AG04450 (cell line): ENCODE measurements around the gene MDK. TPM values are rescaled to one million over a fixed set of nuclear protein-coding genes. Genes with fewer than 3 reads are reported as not detected.

Experiments used
- CTCF ChIA-PET: fragments of 300-600, 350-600 bp; formaldehyde crosslinking; extraction: SDS; loops from one replicate; lab custom pipeline; 2022; ENCODE audit warnings: antibody characterized with exemption, inconsistent platforms; lab: Charles Lee
- POLR2A ChIA-PET: fragments of 350-600 bp; formaldehyde crosslinking; extraction: SDS; loops from one replicate; lab custom pipeline; 2021; ENCODE audit warnings: antibody characterized with exemption, inconsistent platforms; lab: Yijun Ruan, JAX
- DNase-seq: peaks from one replicate; pipeline ENCODE4 v3.0.0-alpha.2; 2011; ENCODE audit warnings: low read depth, low spot score
- H3K27ac ChIP-seq: one replicate; pipeline ENCODE4 v1.5.1; 2012; ENCODE audit warnings: low read depth, low read length, control low read depth
- H3K27me3 ChIP-seq: one replicate; pipeline ENCODE4 v1.6.0; 2012; ENCODE audit warnings: low read length; ENCODE audit not compliant: control insufficient read depth, insufficient read depth
- H3K4me3 ChIP-seq: 2 replicates; pipeline ENCODE4 v1.5.1; 2011; ENCODE audit warnings: mild to moderate bottlenecking, low read depth, low read length, control low read depth
- H3K9me3 ChIP-seq: 2 replicates; pipeline ENCODE4 v1.5.1; 2012; ENCODE audit warnings: low read length; ENCODE audit not compliant: control insufficient read depth, insufficient read depth
- CTCF ChIP-seq: IDR thresholded peaks from 2 replicates; pipeline ENCODE4 v1.5.1; 2011; ENCODE audit warnings: low read depth, low read length, control low read depth, inconsistent platforms
- polyA plus RNA-seq: library from polyadenylated mRNA; depleted of rRNA; stranded (reverse); fragments of >200 nt; gene quantifications from 2 replicates; pipeline ENCODE4 v1.2.3, GENCODE V29; 2011

MDK gene
- polyA plus RNA-seq, 1 experiment: 445 TPM

DNA sequence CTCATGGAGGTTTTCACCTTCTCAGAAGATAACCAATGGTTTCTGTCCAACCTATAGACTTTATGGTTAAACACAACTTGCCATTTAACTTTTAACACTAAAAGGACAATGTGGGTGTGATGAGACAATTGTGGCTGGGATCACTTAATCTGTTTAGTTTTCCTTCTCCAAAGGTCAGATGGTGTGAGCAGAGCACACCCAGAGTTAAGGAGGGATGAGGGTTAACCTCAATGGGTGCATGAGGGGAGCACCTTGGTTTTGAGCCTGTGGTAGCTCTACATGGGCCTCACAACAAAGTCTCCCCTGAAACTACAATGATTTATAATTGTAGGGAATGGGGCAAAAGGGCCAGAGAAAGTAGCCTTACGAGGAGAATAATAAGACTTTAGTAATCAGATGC is 39.0 kb downstream of the MDK start:
- ChIA-PET POLR2A (interaction anchor here (0.5 kb wide), 1 partner anchor 131 kb away, joined by 7 read pairs; no protein-coding TSS in a partner anchor), CTCF (no interaction called here)
- DNase-seq: no peak
- H3K9me3 ChIP-seq: no peaks in the 10 kb centered on the region
- no peak for TF ChIP-seq CTCF
- H3K4me3 ChIP-seq: no peak overlapping the region
- H3K27me3 ChIP-seq: no peaks in the 10 kb centered on the region
- no peak overlapping the region for H3K27ac ChIP-seq

GRCh38 chr11:46421257-46421880 is 39.9 kb downstream of the MDK start:
- no peak for DNase-seq
- Histone ChIP-seq H3K27ac (no peak overlapping the region), H3K27me3 (no peaks in the 10 kb centered on the region), H3K9me3 (no peaks in the 10 kb centered on the region), H3K4me3 (no peak overlapping the region)
- ChIA-PET CTCF (interaction anchor here (1.0 kb wide), 1 partner anchor 11 kb away, joined by 3 read pairs; no protein-coding TSS in a partner anchor), POLR2A (no interaction called here)
- no peak for TF ChIP-seq CTCF

DNA sequence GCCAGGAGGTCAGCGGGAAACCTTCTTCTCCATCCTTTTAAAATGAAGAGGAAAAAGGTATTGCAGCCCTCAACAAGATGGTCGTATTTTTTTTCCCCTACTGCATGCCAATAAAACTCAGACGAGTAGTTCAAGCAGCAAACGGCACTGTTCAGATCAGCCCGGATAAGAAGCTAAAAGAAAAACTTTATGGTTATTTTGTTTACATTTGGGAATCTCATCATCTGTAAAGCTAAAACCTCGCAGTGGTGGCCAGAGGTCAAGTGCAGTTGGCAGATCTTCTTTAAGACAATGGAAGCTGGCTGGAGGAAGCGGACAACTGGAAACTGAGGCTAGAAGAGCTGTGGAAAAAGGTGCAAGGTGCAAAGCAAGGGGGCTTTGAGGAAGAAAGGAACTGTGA is 41.1 kb downstream of the MDK start:
- DNase-seq: no peak
- CTCF ChIA-PET: interaction anchor here (0.6 to 1.0 kb wide), 2 partner anchors 12 to 125 kb away, joined by 3 read pairs; no protein-coding TSS in a partner anchor

DNA sequence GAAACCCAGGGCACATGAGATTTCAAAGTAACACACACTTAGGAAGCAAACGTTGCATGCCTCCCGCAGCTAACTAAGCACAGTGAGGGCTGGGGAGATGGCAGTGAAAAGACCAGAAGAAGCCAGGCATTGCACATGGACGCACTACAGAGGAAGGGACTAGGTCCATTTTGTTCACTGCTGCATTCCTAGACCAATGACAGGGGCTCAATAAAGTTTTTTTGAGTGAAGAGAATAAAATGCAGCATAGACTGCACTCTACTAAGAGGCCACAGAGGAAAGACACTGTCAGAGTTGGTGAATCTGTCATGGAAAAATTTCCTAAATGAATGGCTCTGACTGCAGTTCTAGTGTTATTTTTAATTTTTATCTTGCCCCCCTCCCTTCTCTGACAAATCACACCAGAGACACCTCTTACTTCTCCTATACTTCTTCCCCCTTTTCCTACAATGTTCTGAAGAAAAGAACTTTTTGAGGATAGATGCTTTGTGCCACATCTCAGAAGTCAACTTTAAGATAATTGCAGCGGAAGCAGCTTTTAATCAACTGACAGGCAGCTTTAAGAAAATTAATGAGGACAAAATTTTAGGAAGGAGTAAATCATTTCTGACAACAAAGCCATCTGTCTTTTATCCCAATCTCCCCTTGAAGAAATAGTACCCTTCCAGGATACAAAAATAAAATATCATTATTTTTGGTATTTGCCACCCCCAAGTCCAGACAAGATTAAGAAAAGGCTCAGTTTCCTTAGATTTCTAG is 44.9 kb downstream of the MDK start:
- DNase-seq: no peak
- H3K9me3 ChIP-seq: no peaks in the 10 kb centered on the region
- no peaks in the 10 kb centered on the region for H3K27me3 ChIP-seq
- no peak overlapping the region for H3K27ac ChIP-seq
- CTCF ChIA-PET: interaction anchor here (1.3 kb wide), 1 partner anchor 103 kb away, joined by 3 read pairs; no protein-coding TSS in a partner anchor
- POLR2A ChIA-PET: no interaction called here
- no peak overlapping the region for H3K4me3 ChIP-seq
- TF ChIP-seq CTCF: no peak

More for the DNA sequence above, 41.1 kb downstream of the MDK start:
- no peak for TF ChIP-seq CTCF
- Histone ChIP-seq H3K27ac (no peak overlapping the region), H3K4me3 (no peak overlapping the region), H3K9me3 (no peaks in the 10 kb centered on the region), H3K27me3 (no peaks in the 10 kb centered on the region)
- POLR2A ChIA-PET: no interaction called here

DNA sequence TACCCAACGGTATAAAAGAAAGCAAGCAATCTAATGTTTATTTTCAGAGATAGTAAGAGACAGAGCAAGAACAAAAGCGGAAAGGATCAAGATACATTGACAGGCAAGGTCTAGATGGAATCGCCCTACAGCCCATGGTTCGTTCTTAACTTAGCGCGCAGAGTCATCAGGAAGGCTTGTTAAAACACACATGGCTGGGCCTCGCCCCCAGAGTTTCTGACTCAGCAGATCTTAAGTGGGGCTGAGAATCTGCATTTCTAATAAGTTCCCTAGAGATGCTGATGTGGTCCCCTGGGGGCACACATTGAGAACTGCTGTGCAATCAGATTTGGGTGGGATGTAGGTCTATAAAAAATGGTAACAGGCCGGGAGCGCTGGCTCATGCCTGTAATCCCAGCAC is 45.9 kb downstream of the MDK start:
- Histone ChIP-seq H3K27ac (no peak overlapping the region), H3K9me3 (no peaks in the 10 kb centered on the region), H3K27me3 (no peaks in the 10 kb centered on the region), H3K4me3 (no peak overlapping the region)
- TF ChIP-seq CTCF: no peak
- no peak for DNase-seq
- ChIA-PET POLR2A (no interaction called here), CTCF (no interaction called here)
